GM12878 (cell line): Measurements from ENCODE around the gene NCAPH2. TPM values are rescaled to one million over a fixed set of nuclear protein-coding genes. Genes with fewer than 3 reads are reported as not detected.

ENCODE experiments used
- ATAC-seq: fragments of 200-7000 bp; cut with Tn5 transposase; 3 replicates; pipeline ENCODE4 v1.9.1; 2020; ENCODE audit warnings: mild to moderate bottlenecking, moderate library complexity
- BruUV-seq: library from RNA; stranded (reverse); fragments of 400-500 nt; replicated peaks from 2 replicates; lab custom pipeline; 2021; lab: Mats Ljungman, UMichigan
- CTCF ChIA-PET: fragments of 300-600 bp; sonication (Branson Sonifier 250); formaldehyde crosslinking; extraction: SDS; loops from one replicate; lab custom pipeline; 2021; ENCODE audit warnings: inconsistent platforms; lab: Yijun Ruan, JAX
- POLR2A ChIA-PET: fragments of 350-600 bp; formaldehyde crosslinking; extraction: SDS; loops from one replicate; lab custom pipeline; 2021; ENCODE audit warnings: inconsistent platforms; lab: Charles Lee
- RAD21 ChIA-PET: fragments of 300-600 bp; sonication (Branson Sonifier 250); formaldehyde crosslinking; loops from one replicate; lab custom pipeline; 2023; ENCODE audit warnings: antibody characterized with exemption; ENCODE audit not compliant: unreplicated experiment; lab: Charles Lee
- SMC1A ChIA-PET: fragments of 300-600 bp; sonication (Branson Sonifier 250); formaldehyde crosslinking; loops from one replicate; lab custom pipeline; 2023; ENCODE audit not compliant: unreplicated experiment, uncharacterized antibody; lab: Charles Lee
- DNase-seq: peaks from one replicate; pipeline ENCODE4 v3.0.0-alpha.2; 2011; ENCODE audit warnings: low read depth, low spot score
- FAIRE-seq: peaks from 3 replicates; lab custom pipeline; 2011; peaks lifted over from hg19 to GRCh38; lab: Jason Lieb, UNC
- H2AFZ ChIP-seq: 2 replicates; pipeline ENCODE4 v1.6.0; 2011; ENCODE audit warnings: low read depth, low read length, control low read depth; ENCODE audit not compliant: control insufficient read depth
- H3K27ac ChIP-seq: 2 replicates; pipeline ENCODE4 v1.5.1; 2011; ENCODE audit warnings: control low read depth; ENCODE audit not compliant: control insufficient read depth, insufficient read depth
- H3K27me3 ChIP-seq, 2 experiments: replicated peaks in 1 of 2; 2 replicates each; pipeline versions ENCODE4 v1.6.0 to v1.6.1; 2011; ENCODE audit warnings: low read length in 1 of 2; ENCODE audit not compliant: control insufficient read depth in 2 of 2, insufficient read depth in 2 of 2
- H3K36me3 ChIP-seq, 2 experiments: 2 replicates each; pipeline ENCODE4 v1.5.1; 2011; ENCODE audit warnings: low read length in 1 of 2; ENCODE audit not compliant: control insufficient read depth in 2 of 2, insufficient read depth in 2 of 2
- H3K4me1 ChIP-seq: 2 replicates; pipeline ENCODE4 v1.6.1; 2011; ENCODE audit warnings: mild to moderate bottlenecking, low read length, moderate library complexity, mixed read lengths; ENCODE audit not compliant: control insufficient read depth, insufficient read depth
- H3K4me2 ChIP-seq: 2 replicates; pipeline ENCODE4 v1.6.0; 2011; ENCODE audit warnings: control low read depth; ENCODE audit not compliant: control insufficient read depth, insufficient read depth
- H3K4me3 ChIP-seq: fragments of 200-600 bp; sonication (generic); 2 replicates; pipeline ENCODE4 v1.5.1; 2016
- H3K79me2 ChIP-seq: 2 replicates; pipeline ENCODE4 v1.6.0; 2011; ENCODE audit warnings: low read length; ENCODE audit not compliant: control insufficient read depth, insufficient read depth
- H3K9ac ChIP-seq: 2 replicates; pipeline ENCODE4 v1.8.0; 2011; ENCODE audit warnings: low read length, control low read depth, mixed read lengths; ENCODE audit not compliant: control insufficient read depth, insufficient read depth
- H3K9me3 ChIP-seq: replicated peaks from 3 replicates; pipeline ENCODE4 v1.5.1; 2011; ENCODE audit warnings: mild to moderate bottlenecking, low read length; ENCODE audit not compliant: control insufficient read depth, insufficient read depth
- H4K20me1 ChIP-seq: 2 replicates; pipeline ENCODE4 v1.6.0; 2011; ENCODE audit not compliant: control insufficient read depth, insufficient read depth
- CHD2 ChIP-seq: IDR thresholded peaks from 2 replicates; pipeline ENCODE4 v1.6.1; 2011; ENCODE audit warnings: low read depth, low read length, improper control_type of control experiment, borderline replicate concordance
- JUND ChIP-seq: IDR thresholded peaks from 2 replicates; pipeline ENCODE4 v1.6.1; 2012; ENCODE audit warnings: low read depth, mild to moderate bottlenecking, low read length, improper control_type of control experiment, moderate library complexity
- NRF1 ChIP-seq: conservative IDR thresholded peaks from 2 replicates; pipeline ENCODE4 v1.6.1; 2011; ENCODE audit warnings: mild to moderate bottlenecking, low read depth, low read length, improper control_type of control experiment
- POLR2AphosphoS2 ChIP-seq: IDR thresholded peaks from 2 replicates; pipeline ENCODE4 v1.6.1; 2011; ENCODE audit warnings: low read depth, mild to moderate bottlenecking, low read length, improper control_type of control experiment, moderate library complexity
- POLR2AphosphoS5 ChIP-seq: IDR thresholded peaks from 2 replicates; pipeline ENCODE4 v1.6.1; 2011; ENCODE audit warnings: mild to moderate bottlenecking, low read length, inconsistent platforms
- WGBS: methylation state at CpG from one replicate; pipeline ENCODE4 v1.1.6; 2016; ENCODE audit warnings: low lambda C conversion rate; ENCODE audit not compliant: insufficient replicate concordance, insufficient coverage; ENCODE audit errors: missing lambda C conversion rate; 5-methylcytosine and 5-hydroxymethylcytosine counted together
- in situ Hi-C: fragments of 300-500 bp; cut with MboI; formaldehyde crosslinking; loops from 9 replicates; pipeline ENCODE4 v1.14.3; 2018; ENCODE audit warnings: mixed read lengths
- intact Hi-C: fragments of 100-400 bp; cut with micrococcal nuclease; formaldehyde crosslinking; loops from one replicate; pipeline ENCODE4 v1.14.2; 2022; ENCODE audit not compliant: unreplicated experiment
- polyA plus RNA-seq, 11 experiments: library from polyadenylated mRNA; depleted of rRNA in 4 of 11; unstranded in 6 of 11; stranded (reverse) in 5 of 11; fragments of >200 nt; fragmentation: Nextera tagmentation in 4 of 11; fragmentation: Illumina TruSeq in 1 of 11; extraction: Ambion mirVana in 4 of 11; extraction: Trizol in 1 of 11; gene quantifications; 1 replicate in 1 of 11; 2 replicates in 10 of 11; pipeline versions ENCODE4 v1.2.1 to v1.2.3, GENCODE V29; 2011 to 2016; ENCODE audit warnings: inconsistent platforms in 2 of 11, missing spikeins in 2 of 11, low read depth in 1 of 11
- total RNA-seq, 4 experiments: library from RNA; depleted of rRNA in 3 of 4; stranded (reverse); fragments of >200 nt in 3 of 4; fragmentation: Illumina TruSeq in 1 of 4; extraction: Trizol in 1 of 4; gene quantifications; 2 replicates each; pipeline versions ENCODE4 v1.2.1 to v1.2.3, GENCODE V29; 2013 to 2021
- TF ChIP-seq, protein P1 (sequence below): IDR thresholded peaks from 2 replicates; pipeline ENCODE4 v1.6.1; 2011; ENCODE audit warnings: low read depth, low read length, improper control_type of control experiment, borderline replicate concordance
- TF ChIP-seq, protein P2 (sequence below): fragments of 450-650 bp; IDR thresholded peaks from 2 replicates; pipeline ENCODE4 v1.6.1; 2016; ENCODE audit warnings: mild to moderate bottlenecking

NCAPH2 gene
- total and polyA plus RNA-seq, 10 of the 15 experiments (the other 5 are each of a cell fraction or from before 2014, with no cell fraction given) = 5.0 to 110 (median 59.9) TPM

GRCh38 chr22:50550395-50550794 lies 42.4 kb downstream of the NCAPH2 start:
- no peaks in the 10 kb centered on the region for H3K36me3 ChIP-seq
- intact Hi-C loops = no loop called here
- no peaks in the 10 kb centered on the region for H3K79me2 ChIP-seq
- ATAC-seq = no peak
- no peak overlapping the region for H3K4me2 ChIP-seq
- WGBS = 61% methylated on average over 8 of the region's 8 CpGs
- no peak overlapping the region for H3K4me3 ChIP-seq
- no peaks in the 10 kb centered on the region for H3K9me3 ChIP-seq
- BruUV-seq = no TSS peak
- DNase-seq = no peak
- in situ Hi-C loops = no loop called here
- ChIA-PET RAD21 (interaction anchor here (1.3 to 1.9 kb wide), 2 partner anchors 25 to 71 kb away, joined by 4 read pairs; partner anchors contain the start of gene SCO2), SMC1A (no interaction called here), CTCF (interaction anchor here (0.6 kb wide), 1 partner anchor 16 kb away, joined by 3 read pairs; no protein-coding TSS in a partner anchor), POLR2A (interaction anchor here (0.9 to 1.3 kb wide), 2 partner anchors 25 to 32 kb away, joined by 3 to 5 read pairs; partner anchors contain the start of genes CHKB and SCO2)
- H3K9ac ChIP-seq = no peak overlapping the region
- H3K4me1 ChIP-seq = peaks cover 9% of the 10 kb centered on the region
- no peak overlapping the region for H3K27ac ChIP-seq
- TF ChIP-seq POLR2AphosphoS5 (no peak), POLR2AphosphoS2 (no peak), NRF1 (no peak), JUND (no peak), CHD2 (no peak)
- TF ChIP-seq, protein P1, sequence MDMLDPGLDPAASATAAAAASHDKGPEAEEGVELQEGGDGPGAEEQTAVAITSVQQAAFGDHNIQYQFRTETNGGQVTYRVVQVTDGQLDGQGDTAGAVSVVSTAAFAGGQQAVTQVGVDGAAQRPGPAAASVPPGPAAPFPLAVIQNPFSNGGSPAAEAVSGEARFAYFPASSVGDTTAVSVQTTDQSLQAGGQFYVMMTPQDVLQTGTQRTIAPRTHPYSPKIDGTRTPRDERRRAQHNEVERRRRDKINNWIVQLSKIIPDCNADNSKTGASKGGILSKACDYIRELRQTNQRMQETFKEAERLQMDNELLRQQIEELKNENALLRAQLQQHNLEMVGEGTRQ = no peak
- TF ChIP-seq, protein P2, sequence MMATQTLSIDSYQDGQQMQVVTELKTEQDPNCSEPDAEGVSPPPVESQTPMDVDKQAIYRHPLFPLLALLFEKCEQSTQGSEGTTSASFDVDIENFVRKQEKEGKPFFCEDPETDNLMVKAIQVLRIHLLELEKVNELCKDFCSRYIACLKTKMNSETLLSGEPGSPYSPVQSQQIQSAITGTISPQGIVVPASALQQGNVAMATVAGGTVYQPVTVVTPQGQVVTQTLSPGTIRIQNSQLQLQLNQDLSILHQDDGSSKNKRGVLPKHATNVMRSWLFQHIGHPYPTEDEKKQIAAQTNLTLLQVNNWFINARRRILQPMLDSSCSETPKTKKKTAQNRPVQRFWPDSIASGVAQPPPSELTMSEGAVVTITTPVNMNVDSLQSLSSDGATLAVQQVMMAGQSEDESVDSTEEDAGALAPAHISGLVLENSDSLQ = no peak
- H2AFZ ChIP-seq = no peak overlapping the region
- no peak for FAIRE-seq
- H4K20me1 ChIP-seq = no peaks in the 10 kb centered on the region
- peaks cover 0 to 1% of the 10 kb centered on the region in 2 experiments; a peak in 1 of 4 replicates for H3K27me3 ChIP-seq
